ENCODE data around the gene SCLY.

Gene SCLY

GRCh38 chr2:238060542-238061314 is at the start of gene SCLY:
TSS of gene SCLY (plus strand) at chr2:238061001. CDS start at chr2:238061055, 54 bp downstream.
- TF ChIP-seq CTCF (IDR thresholded peaks at IDR 0.05; ENCODE audit: extremely low read depth, missing control alignments), result no peak
- peak; percentile 100 for DNase-seq (ENCODE audit: low spot score)

GRCh38 chr2:238013806-238014205 is 47.0 kb upstream of the SCLY start:
- DNase-seq (ENCODE audit: low spot score), result no peak
- no peak for TF ChIP-seq CTCF (IDR thresholded peaks at IDR 0.05; ENCODE audit: extremely low read depth, missing control alignments)

GRCh38 chr2:238015705-238016104 is 45.1 kb upstream of the SCLY start:
- TF ChIP-seq CTCF (IDR thresholded peaks at IDR 0.05; ENCODE audit: extremely low read depth, missing control alignments), result no peak
- no peak for DNase-seq (ENCODE audit: low spot score)

DNA sequence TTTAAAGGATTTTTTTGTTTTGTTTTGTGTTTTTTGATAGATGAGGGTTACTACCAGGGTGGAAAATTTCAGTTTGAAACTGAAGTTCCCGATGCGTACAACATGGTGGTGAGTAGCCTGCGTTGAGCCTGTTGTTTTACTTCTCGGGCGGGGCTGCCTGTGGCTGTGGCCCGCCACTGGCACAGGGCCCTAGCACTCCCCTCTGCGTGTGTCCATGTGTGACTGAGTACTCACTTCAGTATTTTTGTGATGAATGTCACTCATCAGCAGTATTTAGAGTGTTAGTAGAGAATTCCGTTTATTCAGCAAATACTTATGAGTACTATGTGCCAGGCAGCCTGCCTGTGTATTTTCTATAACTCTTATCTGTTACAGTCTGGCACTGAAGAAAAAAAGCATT is 44.3 kb upstream of the SCLY start:
- no peak for DNase-seq (ENCODE audit: low spot score)
- TF ChIP-seq CTCF (IDR thresholded peaks at IDR 0.05; ENCODE audit: extremely low read depth, missing control alignments), result no peak

GRCh38 chr2:238019962-238020361 is 40.8 kb upstream of the SCLY start:
- no peak for TF ChIP-seq CTCF (IDR thresholded peaks at IDR 0.05; ENCODE audit: extremely low read depth, missing control alignments)
- DNase-seq (ENCODE audit: low spot score), result no peak

DNA sequence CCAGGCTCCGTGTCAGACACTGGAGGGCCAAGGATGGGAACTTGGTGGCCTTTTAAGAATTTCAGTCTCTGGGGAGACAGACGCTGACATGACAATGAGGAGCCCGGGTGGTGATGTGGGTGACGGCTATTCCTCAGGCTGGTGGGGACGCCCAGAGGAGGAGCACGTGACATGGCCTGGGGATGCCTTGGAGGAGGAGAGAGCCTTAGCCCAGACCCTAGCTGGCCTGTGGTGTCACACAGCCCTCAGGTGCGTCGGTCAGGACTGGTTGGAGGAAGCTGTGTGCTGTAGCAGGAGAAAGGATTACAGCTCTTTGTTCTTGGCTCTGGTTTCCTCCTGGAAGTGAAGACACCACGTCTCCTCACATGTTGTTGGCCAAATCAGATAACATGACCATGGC is 40.0 kb upstream of the SCLY start:
- DNase-seq (ENCODE audit: low spot score), result no peak

More for the DNA sequence above, 40.0 kb upstream of the SCLY start:
- TF ChIP-seq CTCF (IDR thresholded peaks at IDR 0.05; ENCODE audit: extremely low read depth, missing control alignments), result no peak
